Stimulated activated CD8-positive, alpha-beta memory T cell treated with anti-CD3 and anti-CD28 coated beads, Interleukin-15, amount 100 ng/mL, for 48 hours (primary cell): ENCODE results near the gene DGKQ.

Experiments
- DNase-seq, 2 donors: peaks; one replicate each; pipeline ENCODE4 v3.0.0-alpha.2; 2020; ENCODE audit warnings: low read depth in 2 of 2

The DGKQ gene

GRCh38 chr4:973431-974397 lies at the start of gene DGKQ:
Gene DGKQ, minus strand, starts transcription at chr4:973569. Its CDS starts 87 bp downstream, at chr4:973482.
- peak; percentile 77 to 83 for DNase-seq

- DNase-seq: no peak
Observed at GRCh38 chr4:1022739-1023066, 49.3 kb upstream of the DGKQ start.

GRCh38 chr4:1022051-1022738 lies 48.8 kb upstream of the DGKQ start:
- DNase-seq: no peak

GRCh38 chr4:1021386-1022050 lies 48.1 kb upstream of the DGKQ start:
- no peak for DNase-seq

GRCh38 chr4:1019729-1020470 lies 46.5 kb upstream of the DGKQ start:
- DNase-seq: no peak

GRCh38 chr4:1019320-1019719 lies 46.0 kb upstream of the DGKQ start:
- DNase-seq: no peak

- no peak for DNase-seq
Observed at GRCh38 chr4:1018147-1019020, 45.0 kb upstream of the DGKQ start.

GRCh38 chr4:1017706-1018105 lies 44.3 kb upstream of the DGKQ start:
- DNase-seq: no peak

GRCh38 chr4:1017211-1017610 lies 43.8 kb upstream of the DGKQ start:
- no peak for DNase-seq

- no peak for DNase-seq
Observed at GRCh38 chr4:1015746-1016145, 42.4 kb upstream of the DGKQ start.

GRCh38 chr4:1015179-1015578 lies 41.8 kb upstream of the DGKQ start:
- DNase-seq: no peak

- DNase-seq: no peak
Observed at GRCh38 chr4:1014291-1015167, 41.2 kb upstream of the DGKQ start.

- DNase-seq: no peak
Observed at GRCh38 chr4:1013225-1014073, 40.1 kb upstream of the DGKQ start.

- DNase-seq: no peak
Observed at GRCh38 chr4:1012034-1012739, 38.8 kb upstream of the DGKQ start.

GRCh38 chr4:1011666-1012033 lies 38.3 kb upstream of the DGKQ start:
- no peak for DNase-seq

GRCh38 chr4:1011022-1011665 lies 37.8 kb upstream of the DGKQ start, which contains the start of gene FGFRL1:
Gene FGFRL1, plus strand, starts transcription at chr4:1011626. Its CDS starts 860 bp downstream, at chr4:1012486.
- DNase-seq: peak; percentile 85

GRCh38 chr4:1010395-1011021 lies 37.1 kb upstream of the DGKQ start:
- peak; percentile 71 to 76 for DNase-seq
